ENCODE measurements around the gene P2RY10. TPM values are rescaled to one million over a fixed set of nuclear protein-coding genes. Genes with fewer than 3 reads are reported as not detected.
A peak's percentile ranks its signal among the peaks of the same experiment; 100 is the strongest.

The P2RY10 gene
- total RNA-seq, 2 experiments from 2014 or later = 8.1 to 15.1 TPM

DNA sequence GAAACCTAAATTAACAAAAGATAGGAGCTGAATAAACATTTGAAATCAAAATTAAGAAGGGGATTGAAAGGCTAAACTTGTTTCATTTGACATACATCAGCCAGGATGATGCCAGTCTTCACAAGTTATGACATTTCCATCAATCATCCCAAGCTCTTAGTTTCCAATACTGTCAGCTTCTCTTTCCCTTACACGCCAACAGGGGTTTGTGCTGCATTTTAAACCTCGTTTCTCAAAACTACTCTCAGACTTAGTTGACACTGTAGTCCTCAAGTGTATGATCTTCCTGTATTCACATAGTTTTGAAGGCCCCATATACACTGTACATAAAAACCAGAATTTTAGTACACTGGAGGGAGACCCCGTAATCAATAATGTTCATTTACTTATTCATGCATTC lies 840 bp upstream of the P2RY10 start:
- peaks cover 38% of the 10 kb centered on the region for H3K4me1 ChIP-seq (ENCODE audit: insufficient read depth, low read length, poor library complexity, severe bottlenecking)
- H3K36me3 ChIP-seq (ENCODE audit: insufficient read depth, low read length) = no peaks in the 10 kb centered on the region
- no peak overlapping the region; the same call in 1 of the 2 replicates for H2AFZ ChIP-seq (ENCODE audit: low read length)
- no TSS peak for BruUV-seq (replicated peaks)
- H3K9me3 ChIP-seq (ENCODE audit: low read length) = no peaks in the 10 kb centered on the region
- POLR2A ChIA-PET = interaction anchor here (0.6 to 1.2 kb wide), 3 partner anchors 38 to 208 kb away, joined by 3 read pairs; no protein-coding TSS in a partner anchor
- H3K27ac ChIP-seq (ENCODE audit: low read depth, low read length, poor library complexity, severe bottlenecking) = peak overlapping the region; percentile 70
- H4K20me1 ChIP-seq (ENCODE audit: insufficient read depth, low read length) = no peaks in the 10 kb centered on the region
- H3K4me3 ChIP-seq (ENCODE audit: low read depth, low read length, poor library complexity, severe bottlenecking) = peak overlapping the region; percentile 72
- CTCF ChIA-PET (ENCODE audit: unreplicated experiment) = no interaction called here
- intact Hi-C loops (cut with micrococcal nuclease; ENCODE audit: unreplicated experiment) = loop anchor here (10.0 kb wide), 2 partner anchors 190 to 330 kb away; no protein-coding TSS in a partner anchor
- H3K79me2 ChIP-seq (ENCODE audit: insufficient read depth, low read depth, low read length) = peaks cover 33% of the 10 kb centered on the region; the same call in 1 of the 2 replicates
- no peak for DNase-seq (ENCODE audit: low spot score)
- H3K9me2 ChIP-seq (ENCODE audit: insufficient read depth, low read length) = no peaks in the 10 kb centered on the region
- peak overlapping the region; percentile 88 for H3K4me2 ChIP-seq (ENCODE audit: low read length)
- no peak for TF ChIP-seq EZH2phosphoT487 (IDR thresholded peaks at IDR 0.05; ENCODE audit: borderline replicate concordance, low read depth, low read length)
- TF ChIP-seq, protein P1, sequence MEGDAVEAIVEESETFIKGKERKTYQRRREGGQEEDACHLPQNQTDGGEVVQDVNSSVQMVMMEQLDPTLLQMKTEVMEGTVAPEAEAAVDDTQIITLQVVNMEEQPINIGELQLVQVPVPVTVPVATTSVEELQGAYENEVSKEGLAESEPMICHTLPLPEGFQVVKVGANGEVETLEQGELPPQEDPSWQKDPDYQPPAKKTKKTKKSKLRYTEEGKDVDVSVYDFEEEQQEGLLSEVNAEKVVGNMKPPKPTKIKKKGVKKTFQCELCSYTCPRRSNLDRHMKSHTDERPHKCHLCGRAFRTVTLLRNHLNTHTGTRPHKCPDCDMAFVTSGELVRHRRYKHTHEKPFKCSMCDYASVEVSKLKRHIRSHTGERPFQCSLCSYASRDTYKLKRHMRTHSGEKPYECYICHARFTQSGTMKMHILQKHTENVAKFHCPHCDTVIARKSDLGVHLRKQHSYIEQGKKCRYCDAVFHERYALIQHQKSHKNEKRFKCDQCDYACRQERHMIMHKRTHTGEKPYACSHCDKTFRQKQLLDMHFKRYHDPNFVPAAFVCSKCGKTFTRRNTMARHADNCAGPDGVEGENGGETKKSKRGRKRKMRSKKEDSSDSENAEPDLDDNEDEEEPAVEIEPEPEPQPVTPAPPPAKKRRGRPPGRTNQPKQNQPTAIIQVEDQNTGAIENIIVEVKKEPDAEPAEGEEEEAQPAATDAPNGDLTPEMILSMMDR (conservative IDR thresholded peaks at IDR 0.05; ENCODE audit: low read length) = no peak

DNA sequence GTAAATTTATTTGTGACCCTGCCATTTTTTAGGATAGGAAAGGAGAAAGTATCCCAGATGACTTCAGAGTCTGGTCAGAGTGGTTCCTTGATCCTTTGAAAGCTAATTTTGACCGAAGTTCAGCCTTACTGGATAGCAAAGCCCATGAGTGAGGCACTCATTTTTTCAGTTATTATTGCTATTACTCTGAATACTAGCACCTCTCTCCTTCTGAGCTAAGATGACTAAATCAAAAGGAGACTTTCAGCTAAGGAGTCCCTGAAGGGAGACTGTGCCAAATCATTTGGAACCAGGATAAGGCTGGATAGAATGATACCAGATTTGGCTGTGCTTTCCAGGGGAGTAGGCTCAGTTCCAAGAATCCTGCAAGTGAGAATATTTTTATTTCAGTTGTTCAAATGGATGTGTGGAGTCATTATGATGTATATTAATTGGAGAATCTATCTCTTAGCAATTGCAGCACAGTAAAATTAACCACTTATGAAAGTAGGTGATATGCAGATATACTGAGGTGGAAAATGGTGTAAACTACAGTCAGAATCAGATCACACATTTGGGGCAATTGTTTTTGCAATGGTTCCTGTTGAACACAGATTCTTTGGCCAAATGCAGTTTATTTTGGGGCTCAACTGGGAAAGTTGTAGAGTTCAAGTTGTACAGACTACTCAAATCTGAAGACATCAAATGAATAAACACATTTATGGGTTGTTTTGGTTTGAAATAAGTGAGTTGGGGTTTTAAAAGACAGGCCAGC lies 1.2 kb downstream of the P2RY10 start:
- no peaks in the 10 kb centered on the region for H3K9me3 ChIP-seq (ENCODE audit: low read length)
- POLR2A ChIA-PET = interaction anchor here (0.5 to 2.8 kb wide), 4 partner anchors 11 to 1774 kb away, joined by 3 to 20 read pairs (median 3); no protein-coding TSS in a partner anchor
- CTCF ChIA-PET (ENCODE audit: unreplicated experiment) = interaction anchor here (0.9 kb wide), 1 partner anchor 12 kb away, joined by 3 read pairs; no protein-coding TSS in a partner anchor
- H3K4me2 ChIP-seq (ENCODE audit: low read length) = peak overlapping the region; percentile 88
- peak overlapping the region; percentile 66; the same call in 1 of the 2 replicates for H2AFZ ChIP-seq (ENCODE audit: low read length)
- intact Hi-C loops (cut with micrococcal nuclease; ENCODE audit: unreplicated experiment) = loop anchor here (5.0 to 10.0 kb wide), 4 partner anchors 192 to 1049 kb away; partner anchors contain the start of genes COX7B and MAGT1
- no peaks in the 10 kb centered on the region for H3K9me2 ChIP-seq (ENCODE audit: insufficient read depth, low read length)
- peaks cover 52% of the 10 kb centered on the region for H3K4me1 ChIP-seq (ENCODE audit: insufficient read depth, low read length, poor library complexity, severe bottlenecking)
- H3K79me2 ChIP-seq (ENCODE audit: insufficient read depth, low read depth, low read length) = peaks cover 48% of the 10 kb centered on the region; the same call in 1 of the 2 replicates
- BruUV-seq (replicated peaks) = no TSS peak
- H3K27ac ChIP-seq (ENCODE audit: low read depth, low read length, poor library complexity, severe bottlenecking) = peak overlapping the region; percentile 70
- H3K4me3 ChIP-seq (ENCODE audit: low read depth, low read length, poor library complexity, severe bottlenecking) = peak overlapping the region; percentile 72
- H4K20me1 ChIP-seq (ENCODE audit: insufficient read depth, low read length) = no peaks in the 10 kb centered on the region
- TF ChIP-seq, protein P1 (conservative IDR thresholded peaks at IDR 0.05; ENCODE audit: low read length) = no peak
- no peak for TF ChIP-seq EZH2phosphoT487 (IDR thresholded peaks at IDR 0.05; ENCODE audit: borderline replicate concordance, low read depth, low read length)
- no peaks in the 10 kb centered on the region; the same call in 1 of the 2 replicates for H3K36me3 ChIP-seq (ENCODE audit: insufficient read depth, low read length)
- DNase-seq (ENCODE audit: low spot score) = no peak
